CD4-positive, alpha-beta T cell treated with Interleukin-10 for 1 hour (primary cell): Measurements from ENCODE around the gene ALOX12B.
"Not testable (repeated sequence)": the region's sequence is repeated elsewhere in the genome, so short reads cannot be mapped to it uniquely, and the experiment has no call there.

Source experiments
- DNase-seq: peaks from one replicate; pipeline ENCODE4 v3.0.0-alpha.2; 2020

ALOX12B gene

GRCh38 chr17:8081876-8082275 is 5.6 kb downstream of the ALOX12B start:
- DNase-seq = no peak

- no peak for DNase-seq
Observed at GRCh38 chr17:8080799-8081219, 6.7 kb downstream of the ALOX12B start.

- no peak for DNase-seq
Observed at GRCh38 chr17:8080208-8080798, 7.2 kb downstream of the ALOX12B start.

- DNase-seq = peak; percentile 84
Observed at GRCh38 chr17:8079291-8080207, 8.0 kb downstream of the ALOX12B start.

GRCh38 chr17:8077939-8078338 is 9.6 kb downstream of the ALOX12B start:
- DNase-seq = not testable (repeated sequence)

GRCh38 chr17:8076502-8077266 is 10.8 kb downstream of the ALOX12B start:
- no peak for DNase-seq

GRCh38 chr17:8075574-8076342 is 11.8 kb downstream of the ALOX12B start:
- no peak for DNase-seq

GRCh38 chr17:8075081-8075480 is 12.4 kb downstream of the ALOX12B start:
- DNase-seq = no peak

GRCh38 chr17:8074554-8074953 is 13.0 kb downstream of the ALOX12B start:
- DNase-seq = no peak

GRCh38 chr17:8073627-8074484 is 13.7 kb downstream of the ALOX12B start:
- peak; percentile 88 for DNase-seq

GRCh38 chr17:8072729-8073461 is 14.6 kb downstream of the ALOX12B start:
- peak; percentile 29 for DNase-seq

GRCh38 chr17:8072341-8072728 is 15.2 kb downstream of the ALOX12B start:
- DNase-seq = no peak

GRCh38 chr17:8071496-8071895 is 16.0 kb downstream of the ALOX12B start:
- no peak for DNase-seq

GRCh38 chr17:8069587-8069860 is 18.0 kb downstream of the ALOX12B start:
- DNase-seq = no peak

GRCh38 chr17:8068736-8069586 is 18.6 kb downstream of the ALOX12B start:
- no peak for DNase-seq

GRCh38 chr17:8067806-8068205 is 19.7 kb downstream of the ALOX12B start:
- DNase-seq = no peak

GRCh38 chr17:8066841-8067775 is 20.4 kb downstream of the ALOX12B start:
- no peak for DNase-seq

GRCh38 chr17:8064561-8065019 is 22.9 kb downstream of the ALOX12B start:
- no peak for DNase-seq
